WTC11 (cell line): Measurements from ENCODE around the gene DNLZ. TPM values are rescaled to one million over a fixed set of nuclear protein-coding genes. Genes with fewer than 3 reads are reported as not detected.

Source experiments
- ATAC-seq: fragments of 200-7000 bp; cut with Tn5 transposase; 2 replicates; pipeline ENCODE4 v1.10.0; 2021; ENCODE audit warnings: mild to moderate bottlenecking, moderate library complexity
- CTCF ChIA-PET: fragments of 300-600 bp; sonication (Branson Sonifier 250); formaldehyde crosslinking; loops from one replicate; lab custom pipeline; 2021; ENCODE audit warnings: antibody characterized with exemption; lab: Charles Lee
- POLR2A ChIA-PET: fragments of 350-600 bp; sonication (Branson Sonifier 250); formaldehyde crosslinking; loops from one replicate; lab custom pipeline; 2021; ENCODE audit warnings: antibody characterized with exemption; lab: Charles Lee
- DNase-seq: peaks from one replicate; pipeline ENCODE4 v3.0.0; 2021; ENCODE audit warnings: low spot score
- H3K27ac Mint-ChIP-seq: 2 replicates; pipeline ENCODE4 v1.8.0; 2021; ENCODE audit warnings: mixed read lengths
- H3K27me3 Mint-ChIP-seq: 2 replicates; pipeline ENCODE4 v1.8.0; 2021; ENCODE audit warnings: low read depth, mild to moderate bottlenecking, moderate library complexity, mixed read lengths
- H3K36me3 Mint-ChIP-seq: 2 replicates; pipeline ENCODE4 v1.8.0; 2021; ENCODE audit warnings: mixed read lengths
- H3K4me1 Mint-ChIP-seq: 2 replicates; pipeline ENCODE4 v1.8.0; 2022; ENCODE audit warnings: mixed read lengths
- H3K4me3 Mint-ChIP-seq: 2 replicates; pipeline ENCODE4 v1.8.0; 2021; ENCODE audit warnings: mild to moderate bottlenecking, moderate library complexity, mixed read lengths
- H3K9me3 Mint-ChIP-seq: 2 replicates; pipeline ENCODE4 v1.8.0; 2021; ENCODE audit warnings: mixed read lengths
- ATF2 ChIP-seq: sonication (generic); formaldehyde crosslinking; IDR thresholded peaks from 2 replicates; pipeline ENCODE4 v1.8.1; 2022; ENCODE audit warnings: low read depth, missing genetic modification reagents, borderline replicate concordance
- CBFB ChIP-seq: sonication (generic); formaldehyde crosslinking; IDR thresholded peaks from 2 replicates; pipeline ENCODE4 v1.8.1; 2022; ENCODE audit warnings: mild to moderate bottlenecking, low read depth, missing genetic modification reagents
- CREM ChIP-seq: sonication (generic); formaldehyde crosslinking; IDR thresholded peaks from 2 replicates; pipeline ENCODE4 v1.8.1; 2022; ENCODE audit warnings: mild to moderate bottlenecking, missing genetic modification reagents, moderate library complexity
- EMX1 ChIP-seq: fragments of 250-450 bp; sonication (Bioruptor Pico); IDR thresholded peaks from 2 replicates; pipeline ENCODE4 v1.8.0; 2021; ENCODE audit warnings: mild to moderate bottlenecking
- ESRRA ChIP-seq: sonication (generic); formaldehyde crosslinking; IDR thresholded peaks from 2 replicates; pipeline ENCODE4 v1.8.1; 2022; ENCODE audit warnings: mild to moderate bottlenecking, missing genetic modification reagents, borderline replicate concordance
- ETV6 ChIP-seq: sonication (generic); formaldehyde crosslinking; IDR thresholded peaks from 2 replicates; pipeline ENCODE4 v1.8.1; 2022; ENCODE audit warnings: mild to moderate bottlenecking, missing genetic modification reagents
- GABPB1 ChIP-seq: sonication (generic); formaldehyde crosslinking; IDR thresholded peaks from 2 replicates; pipeline ENCODE4 v1.8.1; 2023; ENCODE audit warnings: mild to moderate bottlenecking, missing genetic modification reagents
- IRF2 ChIP-seq: sonication (generic); formaldehyde crosslinking; IDR thresholded peaks from 2 replicates; pipeline ENCODE4 v1.8.0; 2022; ENCODE audit warnings: low read depth, missing genetic modification reagents, borderline replicate concordance
- JAZF1 ChIP-seq: fragments of 250-450 bp; sonication (Bioruptor Pico); IDR thresholded peaks from 2 replicates; pipeline ENCODE4 v1.9.0; 2021; ENCODE audit warnings: moderate library complexity, mild to moderate bottlenecking, inconsistent platforms
- NFATC4 ChIP-seq: fragments of 250-450 bp; sonication (Bioruptor Pico); IDR thresholded peaks from 2 replicates; pipeline ENCODE4 v1.9.0; 2021; ENCODE audit warnings: mild to moderate bottlenecking
- NR1H2 ChIP-seq: sonication (generic); formaldehyde crosslinking; IDR thresholded peaks from 2 replicates; pipeline ENCODE4 v1.9.0; 2021; ENCODE audit warnings: mild to moderate bottlenecking, moderate library complexity, missing genetic modification reagents
- RORB ChIP-seq: fragments of 250-450 bp; sonication (Bioruptor Pico); IDR thresholded peaks from 2 replicates; pipeline ENCODE4 v1.9.0; 2021; ENCODE audit warnings: mild to moderate bottlenecking
- SMAD4 ChIP-seq: sonication (generic); formaldehyde crosslinking; IDR thresholded peaks from 2 replicates; pipeline ENCODE4 v1.8.0; 2022; ENCODE audit warnings: mild to moderate bottlenecking, missing genetic modification reagents
- ZBTB21 ChIP-seq: sonication (generic); formaldehyde crosslinking; IDR thresholded peaks from 2 replicates; pipeline ENCODE4 v1.8.1; 2023; ENCODE audit warnings: mild to moderate bottlenecking, missing genetic modification reagents, borderline replicate concordance
- ZBTB43 ChIP-seq: sonication (generic); formaldehyde crosslinking; IDR thresholded peaks from 2 replicates; pipeline ENCODE4 v1.8.1; 2023; ENCODE audit warnings: mild to moderate bottlenecking, missing genetic modification reagents
- ZSCAN18 ChIP-seq: fragments of 250-450 bp; sonication (Bioruptor Pico); IDR thresholded peaks from 2 replicates; pipeline ENCODE4 v2.1.2; 2022; ENCODE audit warnings: mild to moderate bottlenecking, moderate library complexity
- total RNA-seq: library from RNA; stranded (reverse); gene quantifications from 3 replicates; pipeline ENCODE4 v1.2.3, GENCODE V29; 2021
- TF ChIP-seq, protein P1 (sequence below): fragments of 250-450 bp; sonication (Bioruptor Pico); IDR thresholded peaks from 2 replicates; pipeline ENCODE4 v1.9.0; 2021; ENCODE audit warnings: mild to moderate bottlenecking

The DNLZ gene
- total RNA-seq, 1 experiment from 2014 or later, result 17.2 TPM

GRCh38 chr9:136358016-136358415 is 5.5 kb downstream of the DNLZ start (continued):
- no peak for TF ChIP-seq CBFB (CRISPR knock-in tag)

- TF ChIP-seq ETV6 (CRISPR knock-in tag) (no peak), ATF2 (CRISPR knock-in tag) (no peak), GABPB1 (no peak), RORB (CRISPR knock-in tag) (no peak), IRF2 (no peak), NFATC4 (CRISPR knock-in tag) (no peak), ZSCAN18 (CRISPR knock-in tag) (no peak), ESRRA (no peak), JAZF1 (CRISPR knock-in tag) (no peak), EMX1 (CRISPR knock-in tag) (no peak), SMAD4 (CRISPR knock-in tag) (no peak)
- TF ChIP-seq, protein P1, sequence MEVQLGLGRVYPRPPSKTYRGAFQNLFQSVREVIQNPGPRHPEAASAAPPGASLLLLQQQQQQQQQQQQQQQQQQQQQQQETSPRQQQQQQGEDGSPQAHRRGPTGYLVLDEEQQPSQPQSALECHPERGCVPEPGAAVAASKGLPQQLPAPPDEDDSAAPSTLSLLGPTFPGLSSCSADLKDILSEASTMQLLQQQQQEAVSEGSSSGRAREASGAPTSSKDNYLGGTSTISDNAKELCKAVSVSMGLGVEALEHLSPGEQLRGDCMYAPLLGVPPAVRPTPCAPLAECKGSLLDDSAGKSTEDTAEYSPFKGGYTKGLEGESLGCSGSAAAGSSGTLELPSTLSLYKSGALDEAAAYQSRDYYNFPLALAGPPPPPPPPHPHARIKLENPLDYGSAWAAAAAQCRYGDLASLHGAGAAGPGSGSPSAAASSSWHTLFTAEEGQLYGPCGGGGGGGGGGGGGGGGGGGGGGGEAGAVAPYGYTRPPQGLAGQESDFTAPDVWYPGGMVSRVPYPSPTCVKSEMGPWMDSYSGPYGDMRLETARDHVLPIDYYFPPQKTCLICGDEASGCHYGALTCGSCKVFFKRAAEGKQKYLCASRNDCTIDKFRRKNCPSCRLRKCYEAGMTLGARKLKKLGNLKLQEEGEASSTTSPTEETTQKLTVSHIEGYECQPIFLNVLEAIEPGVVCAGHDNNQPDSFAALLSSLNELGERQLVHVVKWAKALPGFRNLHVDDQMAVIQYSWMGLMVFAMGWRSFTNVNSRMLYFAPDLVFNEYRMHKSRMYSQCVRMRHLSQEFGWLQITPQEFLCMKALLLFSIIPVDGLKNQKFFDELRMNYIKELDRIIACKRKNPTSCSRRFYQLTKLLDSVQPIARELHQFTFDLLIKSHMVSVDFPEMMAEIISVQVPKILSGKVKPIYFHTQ (CRISPR knock-in tag), result no peak
- Mint-ChIP-seq H3K4me1 (no peaks in the 10 kb centered on the region), H3K4me3 (no peak overlapping the region), H3K27me3 (no peaks in the 10 kb centered on the region), H3K9me3 (no peaks in the 10 kb centered on the region), H3K27ac (no peak overlapping the region), H3K36me3 (no peaks in the 10 kb centered on the region)
- ATAC-seq (no peak), DNase-seq (no peak)
- ChIA-PET POLR2A (no interaction called here), CTCF (interaction anchor here (0.5 kb wide), 1 partner anchor 35 kb away, joined by 3 read pairs; no protein-coding TSS in a partner anchor)
Measured at GRCh38 chr9:136357202-136357725, 6.3 kb downstream of the DNLZ start.

DNA sequence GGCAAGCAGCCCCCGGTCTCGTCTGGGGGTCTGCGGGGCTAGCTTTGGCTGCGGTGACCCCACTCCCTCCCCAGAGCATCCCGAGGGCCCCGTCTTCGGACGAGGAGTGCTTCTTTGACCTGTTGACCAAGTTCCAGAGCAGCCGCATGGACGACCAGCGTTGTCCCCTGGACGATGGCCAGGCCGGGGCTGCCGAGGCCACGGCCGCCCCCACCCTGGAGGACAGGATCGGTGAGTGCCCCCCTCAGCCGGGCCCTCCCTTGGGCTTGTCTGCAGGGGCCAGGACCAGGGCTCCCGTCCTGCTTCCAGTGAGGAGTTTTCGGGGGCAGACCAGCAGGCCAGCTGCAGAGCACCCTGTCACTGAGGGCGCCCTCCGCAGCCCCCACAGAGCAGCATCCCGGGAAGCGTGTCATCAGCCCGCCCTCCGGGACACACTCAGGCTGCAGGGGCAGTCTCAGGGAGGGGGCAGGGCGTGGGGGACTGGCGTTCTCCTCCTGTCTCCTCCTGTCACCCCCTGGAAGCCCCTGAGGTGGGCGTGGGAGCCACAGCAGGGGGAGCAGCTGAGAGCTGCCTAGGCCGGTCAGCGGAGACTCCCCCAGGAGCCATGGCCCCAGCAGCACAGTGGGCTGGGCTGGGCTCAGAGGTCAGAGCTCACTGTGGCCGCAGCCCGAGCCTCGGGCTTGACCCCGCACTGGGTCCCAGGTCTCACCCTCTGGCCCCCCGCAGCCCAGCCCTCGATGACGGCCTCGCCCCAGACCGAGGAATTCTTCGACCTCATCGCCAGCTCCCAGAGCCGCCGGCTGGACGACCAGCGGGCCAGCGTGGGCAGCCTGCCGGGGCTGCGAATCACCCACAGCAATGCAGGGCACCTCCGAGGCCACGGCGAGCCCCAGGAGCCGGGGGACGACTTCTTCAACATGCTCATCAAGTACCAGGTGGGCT is 7.7 kb downstream of the DNLZ start:
- POLR2A ChIA-PET, result no interaction called here
- CTCF ChIA-PET, result interaction anchor here (1.1 kb wide), 1 partner anchor 10 kb away, joined by 4 read pairs; no protein-coding TSS in a partner anchor
- no peak overlapping the region for H3K27ac Mint-ChIP-seq
- TF ChIP-seq ZBTB21 (CRISPR knock-in tag), result no peak
- TF ChIP-seq, protein P1 (CRISPR knock-in tag), result no peak
- no peak for TF ChIP-seq ZBTB43 (CRISPR knock-in tag)
- TF ChIP-seq CREM, result no peak
- no peak for TF ChIP-seq NR1H2 (CRISPR knock-in tag)
- TF ChIP-seq EMX1 (CRISPR knock-in tag), result no peak
- TF ChIP-seq ESRRA, result no peak
- no peak for TF ChIP-seq ETV6 (CRISPR knock-in tag)
- TF ChIP-seq ZSCAN18 (CRISPR knock-in tag), result no peak

More for the DNA sequence above, 7.7 kb downstream of the DNLZ start:
- ATAC-seq, result no peak
- no peaks in the 10 kb centered on the region for H3K4me1 Mint-ChIP-seq
- H3K27me3 Mint-ChIP-seq, result no peaks in the 10 kb centered on the region
- H3K4me3 Mint-ChIP-seq, result no peak overlapping the region
- no peak for DNase-seq
- no peaks in the 10 kb centered on the region for H3K36me3 Mint-ChIP-seq
- H3K9me3 Mint-ChIP-seq, result no peaks in the 10 kb centered on the region
